HepG2 (cell line): Measurements from ENCODE around the gene DDAH2. TPM values are rescaled to one million over a fixed set of nuclear protein-coding genes. Genes with fewer than 3 reads are reported as not detected.

Source experiments
- ARID3A ChIP-seq: IDR thresholded peaks from 2 replicates; pipeline ENCODE4 v1.6.1; 2012; ENCODE audit warnings: low read depth, low read length, improper control_type of control experiment
- CSRNP1 ChIP-seq: sonication (generic); formaldehyde crosslinking; IDR thresholded peaks from 2 replicates; pipeline ENCODE4 v1.8.1; 2023; ENCODE audit warnings: mild to moderate bottlenecking, missing genetic modification reagents
- EEA1 ChIP-seq: sonication (generic); formaldehyde crosslinking; IDR thresholded peaks from 2 replicates; pipeline ENCODE4 v1.5.1; 2020; ENCODE audit warnings: mild to moderate bottlenecking, missing genetic modification reagents, borderline replicate concordance
- FOXK1 ChIP-seq: sonication (generic); formaldehyde crosslinking; IDR thresholded peaks from 2 replicates; pipeline ENCODE4 v1.4.0; 2020; ENCODE audit warnings: low read depth, missing genetic modification reagents, borderline replicate concordance
- GMEB2 ChIP-seq: IDR thresholded peaks from 2 replicates; pipeline ENCODE4 v1.6.1; 2016; ENCODE audit warnings: missing biosample characterization, missing genetic modification reagents, low read depth
- GRHL1 ChIP-seq: sonication (generic); formaldehyde crosslinking; conservative IDR thresholded peaks from 2 replicates; pipeline ENCODE4 v1.8.0; 2022; ENCODE audit warnings: missing genetic modification reagents
- HDAC1 ChIP-seq: sonication (generic); formaldehyde crosslinking; IDR thresholded peaks from 2 replicates; pipeline ENCODE4 v1.5.1; 2020; ENCODE audit warnings: mild to moderate bottlenecking, missing genetic modification reagents
- KIAA2018 ChIP-seq: sonication (generic); formaldehyde crosslinking; IDR thresholded peaks from 2 replicates; pipeline ENCODE4 v1.5.0; 2020; ENCODE audit warnings: mild to moderate bottlenecking, missing genetic modification reagents, borderline replicate concordance
- NCOR1 ChIP-seq: fragments of 200-600 bp; sonication (generic); IDR thresholded peaks from 2 replicates; pipeline ENCODE4 v1.7.0; 2017; ENCODE audit warnings: antibody characterized with exemption, low read length, borderline replicate concordance
- ZMYM2 ChIP-seq: sonication (generic); formaldehyde crosslinking; IDR thresholded peaks from 2 replicates; pipeline ENCODE4 v1.8.0; 2022; ENCODE audit warnings: mild to moderate bottlenecking, missing genetic modification reagents
- ZNF660 ChIP-seq: sonication (generic); formaldehyde crosslinking; IDR thresholded peaks from 2 replicates; pipeline ENCODE4 v1.5.1; 2020; ENCODE audit warnings: mild to moderate bottlenecking, low read depth, missing genetic modification reagents, borderline replicate concordance
- polyA plus RNA-seq, 8 experiments: library from polyadenylated mRNA; depleted of rRNA in 3 of 8; stranded (reverse) in 7 of 8; unstranded in 1 of 8; fragments of >200 nt; fragmentation: Illumina TruSeq in 4 of 8; extraction: Trizol in 4 of 8; gene quantifications; 2 replicates each; pipeline versions ENCODE4 v1.2.1 to v1.2.3, GENCODE V29; 2011 to 2016; ENCODE audit warnings: low read depth in 4 of 8, missing spikeins in 1 of 8, mixed read lengths in 1 of 8; ENCODE audit not compliant: insufficient read depth in 1 of 8
- total RNA-seq, 5 experiments: library from RNA; depleted of rRNA; stranded (reverse); fragments of >200 nt; fragmentation: Illumina TruSeq; extraction: Trizol; gene quantifications; 2 replicates each; pipeline ENCODE4 v1.2.3, GENCODE V29; 2016; ENCODE audit warnings: low read depth in 1 of 5

Gene DDAH2
- total and polyA plus RNA-seq, 2 of the 13 experiments (the other 11 are each of a cell fraction or from before 2014, with no cell fraction given) = 16.4 to 21.1 TPM

- TF ChIP-seq KIAA2018 (CRISPR knock-in tag) (no peak), FOXK1 (CRISPR knock-in tag) (peak; percentile 31; the same call in 1 of the 2 replicates), ZNF660 (CRISPR knock-in tag) (no peak), EEA1 (CRISPR knock-in tag) (0 out of 2 replicates have a peak, but pooled peaks have one; percentile 37), NCOR1 (peak; percentile 31; the same call in 1 of the 2 replicates), GMEB2 (CRISPR knock-in tag) (no peak), HDAC1 (no peak; the same call in 1 of the 2 replicates), ARID3A (peak; percentile 38; the same call in 1 of the 2 replicates), GRHL1 (CRISPR knock-in tag) (no peak), CSRNP1 (CRISPR knock-in tag) (0 out of 2 replicates have a peak, but pooled peaks have one; percentile 68), ZMYM2 (CRISPR knock-in tag) (no peak)
Measured at GRCh38 chr6:31737991-31738979, 9.2 kb upstream of the DDAH2 start (continued).
